ENCODE results near the gene C19orf47.

- TF ChIP-seq, protein P1, sequence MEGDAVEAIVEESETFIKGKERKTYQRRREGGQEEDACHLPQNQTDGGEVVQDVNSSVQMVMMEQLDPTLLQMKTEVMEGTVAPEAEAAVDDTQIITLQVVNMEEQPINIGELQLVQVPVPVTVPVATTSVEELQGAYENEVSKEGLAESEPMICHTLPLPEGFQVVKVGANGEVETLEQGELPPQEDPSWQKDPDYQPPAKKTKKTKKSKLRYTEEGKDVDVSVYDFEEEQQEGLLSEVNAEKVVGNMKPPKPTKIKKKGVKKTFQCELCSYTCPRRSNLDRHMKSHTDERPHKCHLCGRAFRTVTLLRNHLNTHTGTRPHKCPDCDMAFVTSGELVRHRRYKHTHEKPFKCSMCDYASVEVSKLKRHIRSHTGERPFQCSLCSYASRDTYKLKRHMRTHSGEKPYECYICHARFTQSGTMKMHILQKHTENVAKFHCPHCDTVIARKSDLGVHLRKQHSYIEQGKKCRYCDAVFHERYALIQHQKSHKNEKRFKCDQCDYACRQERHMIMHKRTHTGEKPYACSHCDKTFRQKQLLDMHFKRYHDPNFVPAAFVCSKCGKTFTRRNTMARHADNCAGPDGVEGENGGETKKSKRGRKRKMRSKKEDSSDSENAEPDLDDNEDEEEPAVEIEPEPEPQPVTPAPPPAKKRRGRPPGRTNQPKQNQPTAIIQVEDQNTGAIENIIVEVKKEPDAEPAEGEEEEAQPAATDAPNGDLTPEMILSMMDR (IDR thresholded peaks at IDR 0.05; ENCODE audit: low read depth, low read length): no peak
- no peak for TF ChIP-seq EZH2phosphoT487 (IDR thresholded peaks at IDR 0.05; ENCODE audit: low read depth)
Observed at GRCh38 chr19:40396886-40397567, 48.8 kb upstream of the C19orf47 start.
